WERI-Rb-1 (cell line): ENCODE measurements around the gene COL23A1.

Experiments
- DNase-seq: peaks from one replicate; pipeline ENCODE4 v3.0.0-alpha.2; 2020
- H3K27ac ChIP-seq: fragments of 250-450 bp; sonication (Bioruptor Pico); 2 replicates; pipeline ENCODE4 v1.5.1; 2020; ENCODE audit warnings: mild to moderate bottlenecking, moderate library complexity
- H3K27me3 ChIP-seq: fragments of 250-450 bp; sonication (Bioruptor Pico); 2 replicates; pipeline ENCODE4 v1.5.1; 2021; ENCODE audit warnings: mild to moderate bottlenecking, low read depth, moderate library complexity; ENCODE audit not compliant: insufficient read depth, severe bottlenecking
- H3K36me3 ChIP-seq: fragments of 250-450 bp; sonication (Bioruptor Pico); 2 replicates; pipeline ENCODE4 v1.5.1; 2020; ENCODE audit warnings: mild to moderate bottlenecking, moderate library complexity
- H3K4me3 ChIP-seq: 2 replicates; pipeline ENCODE4 v1.5.1; 2011; ENCODE audit warnings: low read depth, mild to moderate bottlenecking, control low read depth, low read length
- H3K9me3 ChIP-seq: fragments of 250-450 bp; sonication (Bioruptor Pico); 2 replicates; pipeline ENCODE4 v1.5.1; 2021; ENCODE audit warnings: mild to moderate bottlenecking, moderate library complexity; ENCODE audit not compliant: severe bottlenecking
- TF ChIP-seq, protein P1 (sequence below): IDR thresholded peaks from 2 replicates; pipeline ENCODE4 v1.5.1; 2011; ENCODE audit warnings: low read depth, mild to moderate bottlenecking, control low read depth, inconsistent platforms, low read length

The COL23A1 gene

DNA sequence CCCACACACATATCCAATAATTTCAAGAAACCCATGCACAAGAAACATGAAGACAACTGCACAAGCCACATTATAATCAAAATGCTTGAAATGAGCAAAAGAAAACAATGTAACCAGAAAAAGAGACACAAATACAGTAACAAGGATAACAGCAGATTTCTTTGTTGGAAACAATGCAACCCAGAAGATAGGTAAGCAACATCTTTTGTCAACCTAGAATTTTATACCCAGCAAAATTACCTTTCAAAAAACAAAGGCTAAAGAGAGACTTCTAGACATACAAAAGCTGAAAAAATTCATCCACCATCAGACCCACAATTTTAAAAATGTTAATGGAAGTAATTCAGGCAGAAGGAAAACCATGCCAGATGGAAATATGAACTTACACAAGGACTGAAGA lies 5.0 kb upstream of the COL23A1 start:
- H3K4me3 ChIP-seq: no peak overlapping the region
- H3K9me3 ChIP-seq: no peaks in the 10 kb centered on the region
- H3K27me3 ChIP-seq: no peaks in the 10 kb centered on the region
- TF ChIP-seq, protein P1, sequence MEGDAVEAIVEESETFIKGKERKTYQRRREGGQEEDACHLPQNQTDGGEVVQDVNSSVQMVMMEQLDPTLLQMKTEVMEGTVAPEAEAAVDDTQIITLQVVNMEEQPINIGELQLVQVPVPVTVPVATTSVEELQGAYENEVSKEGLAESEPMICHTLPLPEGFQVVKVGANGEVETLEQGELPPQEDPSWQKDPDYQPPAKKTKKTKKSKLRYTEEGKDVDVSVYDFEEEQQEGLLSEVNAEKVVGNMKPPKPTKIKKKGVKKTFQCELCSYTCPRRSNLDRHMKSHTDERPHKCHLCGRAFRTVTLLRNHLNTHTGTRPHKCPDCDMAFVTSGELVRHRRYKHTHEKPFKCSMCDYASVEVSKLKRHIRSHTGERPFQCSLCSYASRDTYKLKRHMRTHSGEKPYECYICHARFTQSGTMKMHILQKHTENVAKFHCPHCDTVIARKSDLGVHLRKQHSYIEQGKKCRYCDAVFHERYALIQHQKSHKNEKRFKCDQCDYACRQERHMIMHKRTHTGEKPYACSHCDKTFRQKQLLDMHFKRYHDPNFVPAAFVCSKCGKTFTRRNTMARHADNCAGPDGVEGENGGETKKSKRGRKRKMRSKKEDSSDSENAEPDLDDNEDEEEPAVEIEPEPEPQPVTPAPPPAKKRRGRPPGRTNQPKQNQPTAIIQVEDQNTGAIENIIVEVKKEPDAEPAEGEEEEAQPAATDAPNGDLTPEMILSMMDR: no peak
- no peaks in the 10 kb centered on the region for H3K36me3 ChIP-seq
- no peak for DNase-seq
- no peak overlapping the region for H3K27ac ChIP-seq

DNA sequence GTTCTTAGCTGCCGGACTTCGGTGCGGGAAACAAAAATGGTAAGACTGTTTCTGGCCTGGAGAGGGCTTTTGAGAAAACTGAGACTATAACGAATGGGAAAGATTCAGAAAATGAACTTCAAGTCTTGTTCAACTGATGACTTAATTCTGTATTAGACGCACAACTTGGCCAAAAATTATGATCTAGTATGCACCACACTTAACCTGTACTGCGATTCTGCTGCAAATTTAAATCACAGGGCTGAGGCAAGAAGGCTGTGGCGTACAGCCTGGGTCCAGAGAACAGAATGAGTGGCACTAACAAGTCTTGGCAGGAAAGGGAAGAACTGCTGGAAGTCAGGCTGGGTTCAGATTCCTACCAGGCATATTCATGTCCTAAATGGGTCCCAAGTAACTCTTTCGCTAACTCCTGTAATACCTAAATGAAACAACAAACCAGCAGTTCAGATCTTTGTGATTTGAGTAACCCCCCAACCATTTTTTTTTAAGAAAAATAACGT lies 781 bp upstream of the COL23A1 start:
- H3K4me3 ChIP-seq: no peak overlapping the region
- H3K27ac ChIP-seq: no peak overlapping the region
- no peaks in the 10 kb centered on the region for H3K9me3 ChIP-seq
- no peaks in the 10 kb centered on the region for H3K36me3 ChIP-seq
- DNase-seq: no peak
- TF ChIP-seq, protein P1: no peak
- H3K27me3 ChIP-seq: no peaks in the 10 kb centered on the region

DNA sequence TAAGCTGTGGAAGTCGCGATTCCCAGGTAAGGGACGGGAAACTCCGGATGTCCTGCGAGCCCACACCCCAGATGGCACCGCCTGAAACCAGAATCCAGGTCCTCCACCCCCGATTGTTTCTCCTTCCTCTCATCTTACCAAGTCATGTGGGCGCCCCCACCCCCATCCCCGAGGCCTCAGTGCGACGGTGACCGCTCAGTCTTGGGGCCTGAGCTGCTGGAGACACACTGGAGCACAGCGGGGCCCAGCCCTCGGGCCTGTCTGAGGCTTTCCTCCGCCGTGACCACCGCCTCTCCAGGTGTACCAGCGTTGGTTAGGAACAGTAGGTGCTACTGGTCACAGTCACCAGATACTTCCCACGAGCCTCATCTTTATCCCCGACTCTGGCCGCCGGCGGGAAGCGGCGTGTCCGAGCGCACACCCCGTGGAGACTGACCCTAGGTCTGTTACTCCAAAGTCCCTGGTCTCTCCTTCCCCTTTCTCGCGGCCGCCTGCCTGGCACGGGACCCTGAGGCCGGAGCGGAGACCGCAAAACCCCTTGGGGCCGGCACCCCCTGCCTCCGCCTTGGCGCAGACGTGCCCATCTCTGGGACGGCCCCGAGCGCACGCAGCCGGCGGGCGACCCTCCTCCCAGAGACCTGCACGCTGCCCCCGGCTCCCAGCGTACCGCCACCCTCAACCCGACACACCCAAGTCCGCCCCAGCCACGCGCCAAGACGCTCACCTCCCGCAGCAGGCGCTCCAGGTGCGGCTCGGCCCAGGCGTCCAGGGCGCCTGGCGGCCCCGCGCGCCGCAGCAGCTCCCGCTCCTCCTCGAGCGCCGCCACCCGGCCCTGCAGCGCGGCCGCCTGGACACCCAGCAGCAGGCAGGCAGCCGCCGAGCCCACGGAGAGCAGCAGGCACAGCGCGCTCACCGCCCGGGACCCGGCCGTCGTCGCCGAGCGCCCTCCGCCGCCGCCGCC lies 733 bp downstream of the COL23A1 start:
- no peaks in the 10 kb centered on the region for H3K9me3 ChIP-seq
- no peak overlapping the region for H3K27ac ChIP-seq
- no peak overlapping the region for H3K4me3 ChIP-seq
- DNase-seq: peak; percentile 35
- no peaks in the 10 kb centered on the region for H3K27me3 ChIP-seq
- TF ChIP-seq, protein P1: peak; percentile 15; the same call in 1 of the 2 replicates
- no peaks in the 10 kb centered on the region for H3K36me3 ChIP-seq

DNA sequence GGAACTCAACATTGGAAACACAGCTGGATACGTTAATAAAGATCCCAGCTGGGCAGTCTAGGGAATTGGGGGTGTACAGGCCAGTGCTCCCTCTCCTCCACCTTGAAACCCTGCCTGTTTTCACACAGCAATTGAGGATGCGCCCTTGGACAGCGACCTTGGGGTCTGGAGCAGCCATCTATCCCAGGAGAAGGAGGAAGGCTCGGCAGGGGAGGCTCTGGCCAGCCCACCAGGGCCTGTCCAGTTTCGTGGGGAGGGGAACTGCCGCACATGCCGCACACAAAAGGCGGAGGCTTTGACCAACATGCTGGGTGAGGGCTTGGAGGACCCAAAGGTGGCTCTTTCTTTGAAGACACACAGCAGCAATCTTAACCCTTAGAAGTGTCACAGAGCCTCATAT lies 1.4 kb downstream of the COL23A1 start:
- no peaks in the 10 kb centered on the region for H3K27me3 ChIP-seq
- no peaks in the 10 kb centered on the region for H3K9me3 ChIP-seq
- H3K4me3 ChIP-seq: no peak overlapping the region
- TF ChIP-seq, protein P1: no peak
- no peak overlapping the region for H3K27ac ChIP-seq
- H3K36me3 ChIP-seq: no peaks in the 10 kb centered on the region
- DNase-seq: no peak

DNA sequence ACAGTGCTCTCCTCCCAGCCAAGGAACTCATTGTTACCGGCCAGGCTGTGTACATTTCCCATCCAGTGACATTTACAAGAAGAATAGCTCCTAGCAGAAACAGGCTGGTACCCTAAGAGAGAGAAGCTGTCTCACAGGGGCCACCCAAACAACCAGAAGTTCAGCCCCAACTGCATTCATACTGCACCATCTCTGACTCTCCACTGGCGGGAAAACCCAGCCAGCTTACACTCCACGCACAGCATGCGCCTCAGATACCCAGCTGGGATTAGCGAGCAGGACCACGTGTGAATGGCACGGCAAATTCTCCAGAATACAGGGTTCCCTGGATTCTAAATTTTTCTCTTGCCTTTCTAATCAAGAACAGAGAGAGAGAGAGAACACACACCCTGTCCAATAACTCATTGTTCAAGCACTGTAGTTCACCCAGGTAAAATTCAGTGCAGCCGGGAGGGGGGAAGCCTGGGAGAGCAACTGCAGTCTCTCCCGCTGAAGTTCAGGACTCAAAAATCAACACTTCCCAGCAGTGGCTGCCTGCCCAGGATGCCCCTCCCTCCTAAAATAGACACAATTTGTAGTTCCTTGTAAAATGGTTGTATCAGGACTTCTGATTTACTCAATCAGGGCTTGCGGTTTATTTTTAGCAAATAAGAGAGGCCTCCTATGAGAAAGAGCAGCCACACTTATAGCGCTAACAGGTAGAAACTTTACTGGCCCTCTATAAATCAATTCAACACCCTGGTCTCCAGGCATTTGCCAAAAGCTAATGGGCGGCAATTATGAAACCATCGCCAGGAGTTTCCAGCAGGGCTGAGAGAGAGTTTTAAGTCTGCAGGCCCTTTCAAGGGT lies 2.2 kb downstream of the COL23A1 start:
- no peak for DNase-seq
- Histone ChIP-seq H3K4me3 (no peak overlapping the region), H3K27me3 (no peaks in the 10 kb centered on the region), H3K9me3 (no peaks in the 10 kb centered on the region), H3K36me3 (no peaks in the 10 kb centered on the region), H3K27ac (no peak overlapping the region)
- TF ChIP-seq, protein P1: no peak
